H7 (cell line): ENCODE data around the gene ABCC10. TPM values are rescaled to one million over a fixed set of nuclear protein-coding genes. Genes with fewer than 3 reads are reported as not detected.
A peak's percentile ranks its signal among the peaks of the same experiment; 100 is the strongest.
"Not testable (repeated sequence)": the region's sequence is repeated elsewhere in the genome, so short reads cannot be mapped to it uniquely, and the experiment has no call there.

ENCODE experiments used
- DNase-seq: peaks from one replicate; pipeline ENCODE4 v3.0.0; 2012
- H3K27me3 ChIP-seq: 2 replicates; pipeline ENCODE4 v1.6.0; 2011; ENCODE audit warnings: mild to moderate bottlenecking, low read length; ENCODE audit not compliant: control insufficient read depth, insufficient read depth
- H3K36me3 ChIP-seq: replicated peaks from 2 replicates; pipeline ENCODE4 v1.5.1; 2011; ENCODE audit warnings: low read length; ENCODE audit not compliant: control insufficient read depth, insufficient read depth
- H3K4me3 ChIP-seq: 2 replicates; pipeline ENCODE4 v1.5.1; 2011; ENCODE audit warnings: low read depth, mild to moderate bottlenecking, control low read depth, low read length, moderate library complexity; ENCODE audit not compliant: insufficient read depth
- total RNA-seq: library from RNA; depleted of rRNA; stranded (reverse); fragments of >200 nt; shearing (Covaris generic); gene quantifications from 2 replicates; pipeline ENCODE4 v1.2.3, GENCODE V29; 2014; rRNA removed

The ABCC10 gene
- total RNA-seq = 17.3 and 18.4 TPM in 2 replicates

GRCh38 chr6:43427406-43428111 lies at the start of gene ABCC10:
ABCC10 (plus strand) TSS chr6:43427541; CDS start chr6:43427979, 438 bp downstream.
- DNase-seq = peak; percentile 98
- Histone ChIP-seq H3K4me3 (peak within 1 kb of the TSS; percentile 92), H3K27me3 (no peaks in the 10 kb centered on the region), H3K36me3 (no peaks in the 10 kb centered on the region)

GRCh38 chr6:43377710-43378229 lies 49.6 kb upstream of the ABCC10 start:
- Histone ChIP-seq H3K27me3 (no peaks in the 10 kb centered on the region), H3K4me3 (no peak overlapping the region), H3K36me3 (no peaks in the 10 kb centered on the region)
- no peak for DNase-seq

- no peak for DNase-seq
- Histone ChIP-seq H3K36me3 (no peaks in the 10 kb centered on the region), H3K27me3 (no peaks in the 10 kb centered on the region), H3K4me3 (no peak overlapping the region)
Observed at GRCh38 chr6:43378631-43379030, 48.7 kb upstream of the ABCC10 start.

GRCh38 chr6:43380858-43381257 lies 46.5 kb upstream of the ABCC10 start:
- DNase-seq, H3K4me3 ChIP-seq, H3K27me3 ChIP-seq, H3K36me3 ChIP-seq: not testable (repeated sequence)

GRCh38 chr6:43383021-43383667 lies 44.2 kb upstream of the ABCC10 start:
- no peaks in the 10 kb centered on the region for H3K27me3 ChIP-seq
- no peak for DNase-seq
- no peak overlapping the region for H3K4me3 ChIP-seq
- no peaks in the 10 kb centered on the region for H3K36me3 ChIP-seq

GRCh38 chr6:43386492-43386891 lies 40.8 kb upstream of the ABCC10 start:
- peak; percentile 42 for DNase-seq
- H3K27me3 ChIP-seq = no peaks in the 10 kb centered on the region
- H3K4me3 ChIP-seq = no peak overlapping the region
- H3K36me3 ChIP-seq = no peaks in the 10 kb centered on the region

- Histone ChIP-seq H3K4me3 (no peak overlapping the region), H3K36me3 (no peaks in the 10 kb centered on the region), H3K27me3 (no peaks in the 10 kb centered on the region)
- DNase-seq = no peak
Observed at GRCh38 chr6:43389730-43390295, 37.5 kb upstream of the ABCC10 start.

GRCh38 chr6:43390753-43391439 lies 36.4 kb upstream of the ABCC10 start:
- H3K36me3 ChIP-seq, H3K27me3 ChIP-seq, H3K4me3 ChIP-seq, DNase-seq: not testable (repeated sequence)

GRCh38 chr6:43391440-43392031 lies 35.8 kb upstream of the ABCC10 start:
- Histone ChIP-seq H3K36me3 (no peaks in the 10 kb centered on the region), H3K4me3 (no peak overlapping the region), H3K27me3 (no peaks in the 10 kb centered on the region)
- DNase-seq = no peak

GRCh38 chr6:43393133-43393532 lies 34.2 kb upstream of the ABCC10 start:
- H3K4me3 ChIP-seq, DNase-seq: not testable (repeated sequence)

GRCh38 chr6:43393602-43394001 lies 33.7 kb upstream of the ABCC10 start:
- H3K36me3 ChIP-seq = no peaks in the 10 kb centered on the region
- H3K27me3 ChIP-seq = no peaks in the 10 kb centered on the region
- H3K4me3 ChIP-seq = no peak overlapping the region
- DNase-seq = no peak

More at GRCh38 chr6:43393133-43393532, 34.2 kb upstream of the ABCC10 start:
- not testable (repeated sequence) for H3K27me3 ChIP-seq, H3K36me3 ChIP-seq

- Histone ChIP-seq H3K4me3 (no peak overlapping the region), H3K36me3 (no peaks in the 10 kb centered on the region), H3K27me3 (no peaks in the 10 kb centered on the region)
- no peak for DNase-seq
Observed at GRCh38 chr6:43394982-43395381, 32.4 kb upstream of the ABCC10 start.

GRCh38 chr6:43395776-43396175 lies 31.6 kb upstream of the ABCC10 start:
- H3K36me3 ChIP-seq = no peaks in the 10 kb centered on the region
- no peak for DNase-seq

More at GRCh38 chr6:43395776-43396175, 31.6 kb upstream of the ABCC10 start:
- H3K27me3 ChIP-seq = no peaks in the 10 kb centered on the region; the same call in 1 of the 2 replicates
- no peak overlapping the region for H3K4me3 ChIP-seq
